Panc1 (cell line): Measurements from ENCODE around the gene LRRTM3. TPM values are rescaled to one million over a fixed set of nuclear protein-coding genes. Genes with fewer than 3 reads are reported as not detected.

ENCODE experiments used
- ATAC-seq: fragments of 200-7000 bp; cut with Tn5 transposase; 2 replicates; pipeline ENCODE4 v1.9.1; 2020; ENCODE audit warnings: mild to moderate bottlenecking, moderate library complexity
- BruUV-seq: library from RNA; stranded (reverse); fragments of 400-500 nt; replicated peaks from 2 replicates; lab custom pipeline; 2021; lab: Mats Ljungman, UMichigan
- CTCF ChIA-PET: fragments of 300-600 bp; sonication (Branson Sonifier 250); formaldehyde crosslinking; loops from one replicate; lab custom pipeline; 2022; ENCODE audit warnings: antibody characterized with exemption; lab: Charles Lee
- POLR2A ChIA-PET: fragments of 300-600 bp; sonication (Branson Sonifier 250); formaldehyde crosslinking; loops from one replicate; lab custom pipeline; 2022; ENCODE audit warnings: antibody characterized with exemption; lab: Charles Lee
- DNase-seq: peaks from one replicate; pipeline ENCODE4 v3.0.0-alpha.2; 2010; ENCODE audit warnings: low read depth, low spot score
- H3K27ac ChIP-seq: 2 replicates; pipeline ENCODE4 v1.5.1; 2011; ENCODE audit warnings: mild to moderate bottlenecking, low read length, inconsistent platforms
- H3K27me3 ChIP-seq: fragments of 200-500 bp; sonication (Bioruptor generic); 2 replicates; pipeline ENCODE4 v1.6.0; 2014; ENCODE audit warnings: low read length, inconsistent platforms; ENCODE audit not compliant: control insufficient read depth, insufficient read depth
- H3K36me3 ChIP-seq: fragments of 200-500 bp; sonication (Bioruptor generic); 2 replicates; pipeline ENCODE4 v1.5.1; 2014; ENCODE audit warnings: inconsistent platforms, mild to moderate bottlenecking, low read length, moderate library complexity; ENCODE audit not compliant: control insufficient read depth, insufficient read depth
- H3K4me1 ChIP-seq: 2 replicates; pipeline ENCODE4 v1.5.1; 2011; ENCODE audit warnings: inconsistent platforms, mild to moderate bottlenecking, low read length, moderate library complexity; ENCODE audit not compliant: control insufficient read depth, insufficient read depth
- H3K4me3 ChIP-seq, 2 experiments: 2 replicates each; pipeline ENCODE4 v1.5.1; 2011 to 2012; ENCODE audit warnings: low read depth in 2 of 2, low read length in 2 of 2, mild to moderate bottlenecking in 2 of 2, inconsistent platforms in 1 of 2, moderate library complexity in 1 of 2
- H3K9me3 ChIP-seq: fragments of 200-500 bp; sonication (Bioruptor generic); 2 replicates; pipeline ENCODE4 v1.5.1; 2014; ENCODE audit warnings: low read depth, mild to moderate bottlenecking, inconsistent platforms, low read length, moderate library complexity; ENCODE audit not compliant: control insufficient read depth, insufficient read depth
- POLR2AphosphoS5 ChIP-seq: IDR thresholded peaks from 2 replicates; pipeline ENCODE4 v1.6.1; 2012; ENCODE audit warnings: mild to moderate bottlenecking, low read depth, low read length, moderate library complexity
- REST ChIP-seq, 2 experiments: IDR thresholded peaks; 2 replicates each; pipeline ENCODE4 v1.6.1; 2011 to 2012; ENCODE audit warnings: low read depth in 2 of 2, control low read depth in 1 of 2, low read length in 1 of 2, mild to moderate bottlenecking in 1 of 2, moderate library complexity in 1 of 2; ENCODE audit not compliant: insufficient read depth in 1 of 2
- SIN3A ChIP-seq: IDR thresholded peaks from 2 replicates; pipeline ENCODE4 v1.6.1; 2012; ENCODE audit warnings: low read depth, mild to moderate bottlenecking, low read length, moderate library complexity, borderline replicate concordance; ENCODE audit not compliant: insufficient read depth
- TCF7L2 ChIP-seq: IDR thresholded peaks from 2 replicates; pipeline ENCODE4 v1.6.1; 2011; ENCODE audit warnings: mild to moderate bottlenecking, low read depth, low read length, inconsistent platforms
- in situ Hi-C: cut with HindIII; loops from 2 replicates; pipeline ENCODE4 v1.10.0; 2016; ENCODE audit warnings: low sequenced_read_pairs, low pct_unique_long_range_greater_than_20kb
- intact Hi-C: fragments of 100-400 bp; cut with micrococcal nuclease; formaldehyde crosslinking; loops from one replicate; pipeline ENCODE4 v1.10.0; 2022; ENCODE audit not compliant: unreplicated experiment
- total RNA-seq: library from RNA; stranded (reverse); gene quantifications from one replicate; pipeline ENCODE4 v1.2.1, GENCODE V29; 2021; ENCODE audit not compliant: unreplicated experiment
- TF ChIP-seq, protein P1 (sequence below): fragments of 450-650 bp; IDR thresholded peaks from 2 replicates; pipeline ENCODE4 v1.5.1; 2017; ENCODE audit warnings: mild to moderate bottlenecking

Gene LRRTM3
- total RNA-seq, 1 experiment from 2014 or later = 0.10 TPM

DNA sequence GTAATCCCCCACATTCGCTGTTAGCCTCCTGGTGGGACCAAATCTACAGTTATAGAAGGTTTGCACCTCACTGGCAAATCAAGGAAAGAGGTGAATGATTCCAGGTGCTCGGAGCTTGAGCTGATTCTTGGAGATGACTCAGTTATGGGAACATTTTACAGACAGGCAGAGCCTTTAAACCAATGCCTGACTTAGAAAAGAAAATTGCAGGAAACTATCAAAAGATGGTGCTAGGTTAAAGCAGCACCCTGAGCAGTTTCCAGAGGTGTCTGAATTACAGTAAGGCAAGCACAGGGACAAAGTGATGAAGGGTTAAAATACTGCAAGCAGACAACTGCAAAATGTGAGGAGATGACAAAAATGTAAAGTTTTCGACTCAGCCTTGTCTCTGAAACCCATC lies 2.9 kb downstream of the LRRTM3 start:
- BruUV-seq = no TSS peak
- DNase-seq (no peak), ATAC-seq (no peak)
- Histone ChIP-seq H3K27ac (no peak overlapping the region), H3K36me3 (no peaks in the 10 kb centered on the region), H3K27me3 (peaks cover 50% of the 10 kb centered on the region), H3K4me3 (no peak overlapping the region), H3K9me3 (no peaks in the 10 kb centered on the region), H3K4me1 (peaks cover 9% of the 10 kb centered on the region)
- in situ Hi-C loops = no loop called here
- TF ChIP-seq POLR2AphosphoS5 (no peak), SIN3A (no peak), REST (IDR thresholded peaks at IDR 0.05; ENCODE audit: insufficient read depth in 1 of 2, low read depth in 2 of 2, low read length in 1 of 2) (no peak), TCF7L2 (no peak)
- TF ChIP-seq, protein P1, sequence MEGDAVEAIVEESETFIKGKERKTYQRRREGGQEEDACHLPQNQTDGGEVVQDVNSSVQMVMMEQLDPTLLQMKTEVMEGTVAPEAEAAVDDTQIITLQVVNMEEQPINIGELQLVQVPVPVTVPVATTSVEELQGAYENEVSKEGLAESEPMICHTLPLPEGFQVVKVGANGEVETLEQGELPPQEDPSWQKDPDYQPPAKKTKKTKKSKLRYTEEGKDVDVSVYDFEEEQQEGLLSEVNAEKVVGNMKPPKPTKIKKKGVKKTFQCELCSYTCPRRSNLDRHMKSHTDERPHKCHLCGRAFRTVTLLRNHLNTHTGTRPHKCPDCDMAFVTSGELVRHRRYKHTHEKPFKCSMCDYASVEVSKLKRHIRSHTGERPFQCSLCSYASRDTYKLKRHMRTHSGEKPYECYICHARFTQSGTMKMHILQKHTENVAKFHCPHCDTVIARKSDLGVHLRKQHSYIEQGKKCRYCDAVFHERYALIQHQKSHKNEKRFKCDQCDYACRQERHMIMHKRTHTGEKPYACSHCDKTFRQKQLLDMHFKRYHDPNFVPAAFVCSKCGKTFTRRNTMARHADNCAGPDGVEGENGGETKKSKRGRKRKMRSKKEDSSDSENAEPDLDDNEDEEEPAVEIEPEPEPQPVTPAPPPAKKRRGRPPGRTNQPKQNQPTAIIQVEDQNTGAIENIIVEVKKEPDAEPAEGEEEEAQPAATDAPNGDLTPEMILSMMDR = no peak
- intact Hi-C loops = no loop called here
- CTCF ChIA-PET = no interaction called here
- POLR2A ChIA-PET = no interaction called here

GRCh38 chr10:66929375-66929774 lies 3.5 kb downstream of the LRRTM3 start:
- BruUV-seq = no TSS peak
- CTCF ChIA-PET = no interaction called here

More at GRCh38 chr10:66929375-66929774, 3.5 kb downstream of the LRRTM3 start:
- TF ChIP-seq SIN3A = no peak
- TF ChIP-seq REST (IDR thresholded peaks at IDR 0.05; ENCODE audit: insufficient read depth in 1 of 2, low read depth in 2 of 2, low read length in 1 of 2) = no peak
- H3K9me3 ChIP-seq = no peaks in the 10 kb centered on the region
- DNase-seq = no peak
- peaks cover 9% of the 10 kb centered on the region for H3K4me1 ChIP-seq
- H3K36me3 ChIP-seq = no peaks in the 10 kb centered on the region
- H3K27ac ChIP-seq = no peak overlapping the region
- POLR2A ChIA-PET = no interaction called here
- H3K4me3 ChIP-seq = no peak overlapping the region
- in situ Hi-C loops (no loop called here), intact Hi-C loops (no loop called here)
- H3K27me3 ChIP-seq = peaks cover 50% of the 10 kb centered on the region
- ATAC-seq = no peak
